Amygdala (tissue), 56 donors: Measurements from ENCODE around the gene PREP.
"Not testable (repeated sequence)": the region's sequence is repeated elsewhere in the genome, so short reads cannot be mapped to it uniquely, and the experiment has no call there.

Experiments
- DNase-seq, 56 donors: peaks; one replicate each; lab custom pipeline; 2025; lab: John Stamatoyannopoulos, UW

PREP gene

GRCh38 chr6:105276374-105276773 is 126.5 kb downstream of the PREP start:
- no peak for DNase-seq

GRCh38 chr6:105275542-105275941 is 127.3 kb downstream of the PREP start:
- DNase-seq: no peak

- no peak for DNase-seq
Observed at GRCh38 chr6:105274678-105275077, 128.2 kb downstream of the PREP start.

GRCh38 chr6:105273589-105273988 is 129.3 kb downstream of the PREP start:
- no peak for DNase-seq

- peak in 1 of 56 donors; percentile 2 for DNase-seq
Observed at GRCh38 chr6:105272786-105273185, 130.1 kb downstream of the PREP start.

- DNase-seq: no peak
Observed at GRCh38 chr6:105270511-105270910, 132.4 kb downstream of the PREP start.

- no peak for DNase-seq
Observed at GRCh38 chr6:105269390-105269789, 133.5 kb downstream of the PREP start.

- no peak for DNase-seq
Observed at GRCh38 chr6:105263685-105264610, 138.9 kb downstream of the PREP start.

- no peak for DNase-seq
Observed at GRCh38 chr6:105259913-105260889, 142.7 kb downstream of the PREP start.

- DNase-seq: no peak
Observed at GRCh38 chr6:105258816-105259215, 144.1 kb downstream of the PREP start.

GRCh38 chr6:105257340-105257739 is 145.5 kb downstream of the PREP start:
- no peak for DNase-seq

- no peak for DNase-seq
Observed at GRCh38 chr6:105256619-105257018, 146.3 kb downstream of the PREP start.

GRCh38 chr6:105253787-105254186 is 149.1 kb downstream of the PREP start:
- DNase-seq: no peak

- DNase-seq: no peak
Observed at GRCh38 chr6:105251689-105252088, 151.2 kb downstream of the PREP start.

GRCh38 chr6:105250533-105250932 is 152.3 kb downstream of the PREP start:
- DNase-seq: no peak

- DNase-seq: no peak
Observed at GRCh38 chr6:105243487-105243886, 159.4 kb downstream of the PREP start.

- no peak for DNase-seq
Observed at GRCh38 chr6:105235155-105235554, 167.7 kb downstream of the PREP start.

GRCh38 chr6:105231771-105232170 is 171.1 kb downstream of the PREP start:
- not testable (repeated sequence) for DNase-seq
